GM21528 (cell line): ENCODE results near the gene C12orf56.
"Not testable (repeated sequence)": the region's sequence is repeated elsewhere in the genome, so short reads cannot be mapped to it uniquely, and the experiment has no call there.

ENCODE experiments used
- ATAC-seq: cut with Tn5 transposase; IDR thresholded peaks from one replicate; pipeline ENCODE4 v1.9.1; 2021; ENCODE audit warnings: mild to moderate bottlenecking, moderate library complexity; ENCODE audit not compliant: unreplicated experiment, low FRiP score

C12orf56 gene

GRCh38 chr12:64252681-64253080 lies 137.9 kb downstream of the C12orf56 start:
- ATAC-seq = no peak

- ATAC-seq = no peak
These were observed 146.7 kb downstream of the C12orf56 start for GRCh38 chr12:64243809-64244208.

- ATAC-seq = no peak
These were observed 149.8 kb downstream of the C12orf56 start for GRCh38 chr12:64240781-64241180.

GRCh38 chr12:64237382-64237781 lies 153.2 kb downstream of the C12orf56 start:
- no peak for ATAC-seq

GRCh38 chr12:64236549-64236948 lies 154.0 kb downstream of the C12orf56 start:
- ATAC-seq = no peak

- no peak for ATAC-seq
These were observed 158.4 kb downstream of the C12orf56 start for GRCh38 chr12:64232196-64232595.

GRCh38 chr12:64229796-64230195 lies 160.8 kb downstream of the C12orf56 start:
- ATAC-seq = no peak

GRCh38 chr12:64229240-64229639 lies 161.3 kb downstream of the C12orf56 start:
- ATAC-seq = no peak

- ATAC-seq = no peak
These were observed 164.9 kb downstream of the C12orf56 start for GRCh38 chr12:64225626-64226025.

- peak; percentile 96 for ATAC-seq
These were observed 168.4 kb downstream of the C12orf56 start, which contains the start of gene KICS2 for GRCh38 chr12:64222009-64222765. TSS of gene KICS2 (minus strand) at chr12:64222296. CDS start at chr12:64222237, 59 bp downstream.

- ATAC-seq = peak; percentile 32
These were observed 168.9 kb downstream of the C12orf56 start for GRCh38 chr12:64221651-64222008.

- no peak for ATAC-seq
These were observed 170.5 kb downstream of the C12orf56 start for GRCh38 chr12:64220046-64220445.

- ATAC-seq = no peak
These were observed 171.4 kb downstream of the C12orf56 start for GRCh38 chr12:64219145-64219544.

- ATAC-seq = no peak
These were observed 172.0 kb downstream of the C12orf56 start for GRCh38 chr12:64218597-64218996.

GRCh38 chr12:64217643-64218042 lies 172.9 kb downstream of the C12orf56 start:
- ATAC-seq = not testable (repeated sequence)

- no peak for ATAC-seq
These were observed 174.3 kb downstream of the C12orf56 start for GRCh38 chr12:64216239-64216638.
